Measurements from ENCODE around the gene MPHOSPH10. TPM values are rescaled to one million over a fixed set of nuclear protein-coding genes. Genes with fewer than 3 reads are reported as not detected.

Gene MPHOSPH10
- total and polyA plus RNA-seq, 2 of the 13 experiments (the other 11 are each of a cell fraction or from before 2014, with no cell fraction given), result 37.8 to 137 TPM

DNA sequence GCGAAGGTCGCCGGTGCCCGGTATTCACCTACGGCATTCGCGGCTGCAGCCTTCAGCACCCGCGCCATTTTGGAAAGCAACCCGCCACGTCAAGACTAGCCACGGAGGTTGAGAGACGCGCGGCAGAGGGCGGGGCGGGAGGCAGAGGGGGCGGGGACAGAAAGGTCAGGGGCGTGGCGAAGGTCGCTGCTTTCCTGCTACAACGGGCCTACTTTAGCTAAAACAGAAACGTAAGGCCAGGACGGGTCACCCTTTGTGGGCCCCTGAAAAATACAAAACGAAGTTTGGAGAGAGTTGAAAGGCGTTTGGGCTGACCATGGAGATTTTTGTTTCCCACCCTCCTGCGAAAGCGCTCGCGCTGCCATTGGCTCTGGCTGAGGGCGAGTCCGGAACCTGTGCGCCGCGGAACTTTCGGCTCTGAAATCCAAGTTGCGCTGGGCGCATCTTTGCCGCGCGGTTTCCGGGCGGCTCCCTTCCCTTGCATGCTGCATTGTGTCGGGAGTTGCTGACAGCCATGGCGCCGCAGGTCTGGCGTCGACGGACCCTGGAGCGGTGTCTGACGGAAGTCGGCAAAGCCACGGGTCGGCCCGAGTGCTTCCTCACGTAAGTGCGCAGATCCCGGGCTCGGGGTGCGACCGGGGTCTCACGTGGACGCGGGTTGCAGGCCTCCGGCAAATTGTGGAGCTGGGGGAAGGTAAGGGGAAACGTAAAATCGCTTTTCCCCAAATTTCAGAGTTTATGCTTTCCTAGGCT is at the start of gene MPHOSPH10, which contains the start of gene MCEE (continued):
- TF ChIP-seq AGO2 (optimal IDR thresholded peaks at IDR 0.05; ENCODE audit: low read depth, low read length) (peak; percentile 100), CCDC6 (CRISPR knock-in tag; IDR thresholded peaks at IDR 0.05) (peak; percentile 95), ZNF652 (CRISPR knock-in tag; IDR thresholded peaks at IDR 0.05; ENCODE audit: borderline replicate concordance, low read depth) (no peak), ASH2L (IDR thresholded peaks at IDR 0.05; ENCODE audit: insufficient read length, low read depth, low read length) (peak; percentile 97), REL (CRISPR knock-in tag; conservative IDR thresholded peaks at IDR 0.05) (peak; percentile 96), ZBTB21 (CRISPR knock-in tag; IDR thresholded peaks at IDR 0.05) (0 out of 2 replicates have a peak, but pooled peaks have one; percentile 30), CEBPG (CRISPR knock-in tag; IDR thresholded peaks at IDR 0.05) (peak; percentile 35; the same call in 1 of the 2 replicates), RNF2 (conservative IDR thresholded peaks at IDR 0.05; ENCODE audit: low read depth) (peak; percentile 80; the same call in 1 of the 2 replicates), MXI1 (IDR thresholded peaks at IDR 0.05; ENCODE audit: borderline replicate concordance, low read depth, low read length) (peak; percentile 88; the same call in 1 of the 3 replicates), PHF8 (CRISPR knock-in tag; IDR thresholded peaks at IDR 0.05) (peak; percentile 91), NFE2 (CRISPR knock-in tag; IDR thresholded peaks at IDR 0.05) (no peak), SMAD3 (CRISPR knock-in tag; IDR thresholded peaks at IDR 0.05) (peak; percentile 98), ZNF562 (CRISPR knock-in tag; IDR thresholded peaks at IDR 0.05; ENCODE audit: borderline replicate concordance) (no peak; the same call in 1 of the 2 replicates), KDM1A (CRISPR knock-in tag; IDR thresholded peaks at IDR 0.05) (no peak), ZSCAN30 (CRISPR knock-in tag; IDR thresholded peaks at IDR 0.05) (0 out of 2 replicates have a peak, but pooled peaks have one; percentile 93), ZNF850 (CRISPR knock-in tag; conservative IDR thresholded peaks at IDR 0.05) (no peak), ZNF567 (CRISPR knock-in tag; IDR thresholded peaks at IDR 0.05; ENCODE audit: borderline replicate concordance) (peak; percentile 47; the same call in 1 of the 2 replicates), CEBPB (IDR thresholded peaks at IDR 0.05; ENCODE audit: borderline replicate concordance, low read depth, low read length) (no peak), ZSCAN31 (CRISPR knock-in tag; IDR thresholded peaks at IDR 0.05; ENCODE audit: low read depth) (peak; percentile 100)
- TF ChIP-seq, protein P1, sequence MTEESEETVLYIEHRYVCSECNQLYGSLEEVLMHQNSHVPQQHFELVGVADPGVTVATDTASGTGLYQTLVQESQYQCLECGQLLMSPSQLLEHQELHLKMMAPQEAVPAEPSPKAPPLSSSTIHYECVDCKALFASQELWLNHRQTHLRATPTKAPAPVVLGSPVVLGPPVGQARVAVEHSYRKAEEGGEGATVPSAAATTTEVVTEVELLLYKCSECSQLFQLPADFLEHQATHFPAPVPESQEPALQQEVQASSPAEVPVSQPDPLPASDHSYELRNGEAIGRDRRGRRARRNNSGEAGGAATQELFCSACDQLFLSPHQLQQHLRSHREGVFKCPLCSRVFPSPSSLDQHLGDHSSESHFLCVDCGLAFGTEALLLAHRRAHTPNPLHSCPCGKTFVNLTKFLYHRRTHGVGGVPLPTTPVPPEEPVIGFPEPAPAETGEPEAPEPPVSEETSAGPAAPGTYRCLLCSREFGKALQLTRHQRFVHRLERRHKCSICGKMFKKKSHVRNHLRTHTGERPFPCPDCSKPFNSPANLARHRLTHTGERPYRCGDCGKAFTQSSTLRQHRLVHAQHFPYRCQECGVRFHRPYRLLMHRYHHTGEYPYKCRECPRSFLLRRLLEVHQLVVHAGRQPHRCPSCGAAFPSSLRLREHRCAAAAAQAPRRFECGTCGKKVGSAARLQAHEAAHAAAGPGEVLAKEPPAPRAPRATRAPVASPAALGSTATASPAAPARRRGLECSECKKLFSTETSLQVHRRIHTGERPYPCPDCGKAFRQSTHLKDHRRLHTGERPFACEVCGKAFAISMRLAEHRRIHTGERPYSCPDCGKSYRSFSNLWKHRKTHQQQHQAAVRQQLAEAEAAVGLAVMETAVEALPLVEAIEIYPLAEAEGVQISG (CRISPR knock-in tag; IDR thresholded peaks at IDR 0.05), result peak; percentile 96
- TF ChIP-seq, protein P2, sequence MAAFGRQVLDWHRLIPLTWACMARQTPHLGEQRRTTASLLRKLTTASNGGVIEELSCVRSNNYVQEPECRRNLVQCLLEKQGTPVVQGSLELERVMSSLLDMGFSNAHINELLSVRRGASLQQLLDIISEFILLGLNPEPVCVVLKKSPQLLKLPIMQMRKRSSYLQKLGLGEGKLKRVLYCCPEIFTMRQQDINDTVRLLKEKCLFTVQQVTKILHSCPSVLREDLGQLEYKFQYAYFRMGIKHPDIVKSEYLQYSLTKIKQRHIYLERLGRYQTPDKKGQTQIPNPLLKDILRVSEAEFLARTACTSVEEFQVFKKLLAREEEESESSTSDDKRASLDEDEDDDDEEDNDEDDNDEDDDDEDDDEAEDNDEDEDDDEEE (CRISPR knock-in tag; IDR thresholded peaks at IDR 0.05), result peak; percentile 77; the same call in 1 of the 2 replicates
- TF ChIP-seq, protein P3, sequence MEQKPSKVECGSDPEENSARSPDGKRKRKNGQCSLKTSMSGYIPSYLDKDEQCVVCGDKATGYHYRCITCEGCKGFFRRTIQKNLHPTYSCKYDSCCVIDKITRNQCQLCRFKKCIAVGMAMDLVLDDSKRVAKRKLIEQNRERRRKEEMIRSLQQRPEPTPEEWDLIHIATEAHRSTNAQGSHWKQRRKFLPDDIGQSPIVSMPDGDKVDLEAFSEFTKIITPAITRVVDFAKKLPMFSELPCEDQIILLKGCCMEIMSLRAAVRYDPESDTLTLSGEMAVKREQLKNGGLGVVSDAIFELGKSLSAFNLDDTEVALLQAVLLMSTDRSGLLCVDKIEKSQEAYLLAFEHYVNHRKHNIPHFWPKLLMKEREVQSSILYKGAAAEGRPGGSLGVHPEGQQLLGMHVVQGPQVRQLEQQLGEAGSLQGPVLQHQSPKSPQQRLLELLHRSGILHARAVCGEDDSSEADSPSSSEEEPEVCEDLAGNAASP (CRISPR knock-in tag; IDR thresholded peaks at IDR 0.05; ENCODE audit: borderline replicate concordance), result peak; percentile 66
- TF ChIP-seq, protein P4, sequence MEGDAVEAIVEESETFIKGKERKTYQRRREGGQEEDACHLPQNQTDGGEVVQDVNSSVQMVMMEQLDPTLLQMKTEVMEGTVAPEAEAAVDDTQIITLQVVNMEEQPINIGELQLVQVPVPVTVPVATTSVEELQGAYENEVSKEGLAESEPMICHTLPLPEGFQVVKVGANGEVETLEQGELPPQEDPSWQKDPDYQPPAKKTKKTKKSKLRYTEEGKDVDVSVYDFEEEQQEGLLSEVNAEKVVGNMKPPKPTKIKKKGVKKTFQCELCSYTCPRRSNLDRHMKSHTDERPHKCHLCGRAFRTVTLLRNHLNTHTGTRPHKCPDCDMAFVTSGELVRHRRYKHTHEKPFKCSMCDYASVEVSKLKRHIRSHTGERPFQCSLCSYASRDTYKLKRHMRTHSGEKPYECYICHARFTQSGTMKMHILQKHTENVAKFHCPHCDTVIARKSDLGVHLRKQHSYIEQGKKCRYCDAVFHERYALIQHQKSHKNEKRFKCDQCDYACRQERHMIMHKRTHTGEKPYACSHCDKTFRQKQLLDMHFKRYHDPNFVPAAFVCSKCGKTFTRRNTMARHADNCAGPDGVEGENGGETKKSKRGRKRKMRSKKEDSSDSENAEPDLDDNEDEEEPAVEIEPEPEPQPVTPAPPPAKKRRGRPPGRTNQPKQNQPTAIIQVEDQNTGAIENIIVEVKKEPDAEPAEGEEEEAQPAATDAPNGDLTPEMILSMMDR (CRISPR knock-in tag; IDR thresholded peaks at IDR 0.05), result peak; percentile 30
